Stimulated activated CD8-positive, alpha-beta memory T cell treated with anti-CD3 and anti-CD28 coated beads, Interleukin-7, amount 100 ng/mL, for 4 hours (primary cell): Measurements from ENCODE around the gene CYTH4.

ENCODE experiments used
- DNase-seq, 2 donors: peaks; one replicate each; pipeline ENCODE4 v3.0.0-alpha.2; 2020; ENCODE audit warnings: low read depth in 2 of 2

Gene CYTH4

DNA sequence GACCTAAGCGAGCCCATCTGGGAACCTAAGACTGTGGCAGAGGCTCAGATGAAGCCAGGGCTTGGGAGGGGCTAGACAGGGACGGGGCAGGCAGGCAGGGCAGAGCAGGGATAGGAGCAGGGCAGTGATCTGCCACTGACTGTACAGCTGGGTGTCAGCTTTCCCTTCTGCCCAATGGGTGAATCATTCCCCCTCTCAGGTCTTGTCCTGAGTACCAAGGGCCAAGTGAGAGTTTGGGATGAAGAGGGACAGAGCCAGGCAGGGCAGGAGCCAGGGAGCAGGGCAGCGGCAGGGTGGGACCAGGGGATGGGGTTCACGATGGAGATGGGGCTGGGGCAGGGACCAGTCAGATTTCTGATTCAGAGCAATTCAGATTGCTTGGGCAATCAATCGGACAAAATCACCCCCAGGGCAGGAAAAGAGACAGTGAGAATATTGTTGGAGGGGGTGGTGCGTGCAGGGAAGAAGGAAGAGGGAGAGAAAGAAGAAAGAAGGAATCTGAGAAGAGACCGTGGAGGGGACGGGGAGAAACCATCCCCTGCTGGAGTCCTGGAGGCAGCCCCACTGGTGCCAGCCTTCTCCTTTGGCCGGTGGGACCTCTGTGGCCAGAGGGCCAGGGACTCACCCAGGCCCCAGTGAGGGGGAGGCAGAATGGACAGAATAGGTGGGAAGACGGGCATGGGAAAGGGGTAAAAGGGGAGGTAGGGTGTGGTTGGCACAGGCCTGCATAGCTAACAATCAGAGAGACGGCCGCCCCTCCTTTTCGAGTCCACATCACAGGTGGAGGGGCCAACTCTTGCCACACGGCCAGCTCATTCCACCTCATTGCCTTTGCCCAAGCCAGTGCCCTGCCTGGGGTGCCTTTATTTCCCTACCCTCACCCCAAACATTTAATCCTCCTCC, 47.2 kb downstream of the CYTH4 start:
- DNase-seq, result no peak

DNA sequence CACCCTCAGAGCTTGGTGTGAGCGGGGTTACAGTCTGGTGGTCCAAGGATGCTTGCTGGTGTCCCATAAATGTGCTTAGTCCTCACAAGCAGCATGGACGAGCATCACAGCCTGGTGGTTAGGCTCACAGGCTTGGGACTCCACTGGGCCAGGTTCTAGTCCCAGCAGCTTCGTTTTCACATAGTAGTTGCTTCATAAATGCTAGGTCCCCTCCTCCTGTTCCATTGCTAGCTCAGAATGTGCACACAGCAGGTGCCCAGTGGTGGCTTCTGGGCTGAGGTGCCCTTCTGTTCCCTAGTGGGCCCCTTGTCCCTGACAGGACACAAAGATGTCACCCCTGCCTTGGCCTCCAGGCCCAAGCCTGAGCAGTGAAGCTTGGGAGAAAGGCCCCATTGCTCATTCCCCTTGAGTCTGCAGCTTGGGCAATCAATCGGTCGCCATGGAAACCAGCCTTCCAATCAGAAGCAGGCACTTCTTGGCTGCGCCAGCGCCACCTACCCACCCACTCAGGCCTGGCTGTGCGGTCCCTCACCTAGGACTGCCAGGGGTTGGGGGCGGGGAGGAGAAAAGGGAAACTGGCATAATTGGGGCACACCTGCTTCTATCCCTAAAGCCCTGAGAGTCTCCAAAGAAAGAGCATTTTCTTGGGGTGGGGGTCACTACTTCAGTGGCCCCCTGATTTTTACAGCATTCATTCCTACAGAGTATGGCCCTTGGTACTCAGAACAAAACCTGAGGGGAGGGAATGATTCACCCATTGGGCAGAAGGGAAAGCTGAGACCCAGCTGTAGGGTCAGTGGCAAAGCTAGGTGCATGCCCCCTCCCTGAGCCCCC, 48.1 kb downstream of the CYTH4 start:
- no peak for DNase-seq

DNA sequence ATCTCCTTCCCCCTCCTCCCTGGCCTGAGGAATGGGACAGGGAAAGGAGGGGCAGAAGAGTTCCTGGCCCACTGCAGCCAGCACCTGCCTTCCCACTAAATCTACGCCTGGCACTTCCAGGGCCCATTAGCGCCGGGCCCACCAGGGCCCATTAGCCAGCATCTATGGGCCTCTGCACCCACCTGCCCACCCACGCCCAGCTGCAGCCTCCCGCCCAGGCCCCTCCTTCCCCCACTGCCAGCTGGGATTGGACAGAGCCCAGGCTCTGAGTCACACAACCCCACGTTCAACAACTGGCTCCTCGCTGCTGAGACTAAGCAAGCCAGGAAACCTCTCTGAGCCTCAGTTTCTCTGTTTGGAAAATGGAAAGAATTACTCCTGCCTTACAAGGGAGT, 48.7 kb downstream of the CYTH4 start:
- no peak for DNase-seq

DNA sequence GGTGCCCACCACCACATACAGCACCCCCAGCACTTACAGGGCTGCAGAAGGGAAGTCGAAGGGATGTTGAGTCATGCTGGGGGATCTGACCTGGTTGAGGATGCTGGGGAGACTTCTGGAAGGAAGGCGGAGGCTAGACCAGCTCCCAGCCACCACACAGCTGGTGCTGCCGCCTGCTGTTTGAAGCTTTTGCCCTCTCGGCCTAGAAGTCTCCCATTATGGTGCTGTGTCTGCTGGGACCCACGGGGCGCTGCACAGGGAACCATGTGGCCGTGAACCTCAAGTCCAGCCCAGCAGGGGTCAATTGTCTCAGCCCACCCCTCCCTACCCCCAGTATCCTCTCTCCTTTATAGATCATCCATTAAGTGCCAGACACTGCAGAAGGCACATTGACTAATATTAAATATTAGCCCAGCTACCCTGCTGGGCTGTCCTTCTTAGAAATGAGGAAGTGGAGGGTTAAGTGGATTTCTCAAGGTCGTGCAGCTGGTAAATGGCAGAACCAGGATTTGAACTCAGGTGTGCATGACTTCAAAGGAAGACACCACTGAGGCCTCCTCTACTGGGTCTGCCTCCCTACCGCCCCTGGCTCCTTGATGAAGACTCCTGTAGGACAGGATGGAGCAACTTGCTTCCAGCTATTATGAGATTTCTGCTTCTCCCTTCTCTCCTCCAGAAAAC, 49.7 kb downstream of the CYTH4 start:
- no peak for DNase-seq

DNA sequence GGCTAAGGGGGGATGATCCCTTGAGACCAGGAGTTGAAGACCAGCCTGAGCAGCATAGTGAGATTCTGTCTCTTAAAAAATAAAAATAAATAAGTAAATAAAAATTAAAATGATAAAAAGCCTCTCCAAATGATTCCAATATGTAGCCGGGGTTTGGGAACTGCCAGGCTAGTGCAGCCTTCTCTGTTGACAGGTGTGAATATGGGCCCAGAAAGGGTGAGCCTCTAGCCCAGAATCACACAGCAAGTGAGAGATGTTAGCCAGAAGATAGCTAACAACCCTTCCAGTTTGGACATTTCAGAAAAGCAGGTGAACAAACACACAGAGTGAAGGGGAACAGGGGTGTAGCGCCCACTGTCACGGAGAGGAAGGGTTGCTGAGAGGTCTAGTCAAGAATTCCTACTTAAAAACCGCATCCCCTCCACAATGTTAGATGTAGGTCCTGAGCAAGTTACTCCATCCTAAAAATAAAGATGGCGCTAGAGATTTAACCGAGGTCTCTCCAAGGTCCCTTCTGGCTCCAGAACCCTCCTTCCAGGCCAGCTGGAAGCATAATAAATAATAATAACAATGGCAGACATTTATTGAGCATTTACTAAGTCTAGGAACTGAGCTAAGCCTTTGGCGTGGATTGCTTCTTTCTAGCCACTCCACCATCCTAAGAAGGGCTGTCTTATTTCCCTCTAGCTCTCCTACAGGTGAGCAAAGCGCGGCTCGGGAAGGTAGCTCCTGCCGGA, 51.6 kb downstream of the CYTH4 start:
- DNase-seq, result no peak

DNA sequence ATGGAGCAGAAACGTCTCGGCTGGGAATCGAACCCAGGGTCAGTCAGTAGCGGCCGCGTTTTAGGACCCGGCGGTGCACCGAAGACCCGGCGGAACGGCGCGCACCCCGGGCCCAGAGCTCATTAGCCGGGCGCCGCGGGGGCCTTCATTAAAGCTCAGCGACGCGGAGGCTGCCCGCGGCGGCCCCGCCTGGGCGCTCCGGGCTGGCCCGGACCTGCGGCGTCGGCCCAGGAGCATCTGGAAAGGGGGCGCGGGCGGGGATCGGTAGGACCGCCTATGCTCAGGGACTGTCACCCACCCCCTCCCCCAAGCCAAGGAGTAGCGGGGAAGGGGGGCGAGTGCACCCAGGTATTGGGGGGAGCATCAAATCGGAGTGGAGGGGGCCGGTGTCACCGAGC, 52.2 kb downstream of the CYTH4 start:
- DNase-seq, result no peak

DNA sequence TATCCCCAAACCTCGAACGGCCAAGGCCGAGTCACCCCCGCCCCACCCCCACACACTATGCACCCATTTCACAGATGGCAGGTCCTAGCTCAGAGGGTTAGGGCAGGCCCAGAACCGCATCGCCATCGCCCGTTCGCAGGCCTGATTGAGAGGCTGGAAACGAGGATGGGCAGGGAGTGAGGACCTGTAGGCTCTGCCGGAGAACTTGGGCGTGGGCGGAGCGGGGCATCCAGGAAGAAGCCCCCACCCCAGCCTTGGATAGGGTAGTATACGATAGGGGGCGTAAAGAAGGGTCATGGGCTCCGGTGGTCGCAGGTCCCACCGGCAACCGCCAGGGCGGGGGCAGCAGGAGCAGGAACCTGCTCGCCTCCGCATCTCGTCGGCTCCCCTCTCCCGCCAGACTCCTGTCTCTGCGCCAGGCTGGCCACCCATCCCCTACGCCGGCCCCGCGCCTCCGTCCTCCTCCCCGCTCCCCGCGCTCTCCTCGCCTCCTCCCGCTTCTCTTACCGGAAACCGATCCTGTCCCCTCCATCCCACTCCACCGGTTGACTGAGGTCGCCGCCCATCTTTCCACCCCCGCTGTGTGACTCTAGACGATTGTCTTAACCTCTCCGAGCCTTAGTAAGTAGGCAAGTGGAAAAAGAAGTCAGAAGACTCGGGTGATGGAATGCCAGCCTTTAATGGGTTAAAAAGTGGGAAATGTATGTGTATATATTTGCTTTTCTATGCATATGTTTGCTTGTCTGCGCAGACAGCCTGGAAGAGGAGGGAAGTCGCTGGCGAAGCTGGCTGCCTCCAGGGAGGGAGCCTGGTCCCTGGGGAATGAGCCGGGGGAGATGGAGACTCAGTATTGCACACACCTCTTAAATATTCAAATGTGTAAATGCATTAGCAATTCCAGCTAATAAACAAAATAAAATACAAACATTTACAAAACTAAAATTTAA, 52.8 kb downstream of the CYTH4 start:
- no peak for DNase-seq

DNA sequence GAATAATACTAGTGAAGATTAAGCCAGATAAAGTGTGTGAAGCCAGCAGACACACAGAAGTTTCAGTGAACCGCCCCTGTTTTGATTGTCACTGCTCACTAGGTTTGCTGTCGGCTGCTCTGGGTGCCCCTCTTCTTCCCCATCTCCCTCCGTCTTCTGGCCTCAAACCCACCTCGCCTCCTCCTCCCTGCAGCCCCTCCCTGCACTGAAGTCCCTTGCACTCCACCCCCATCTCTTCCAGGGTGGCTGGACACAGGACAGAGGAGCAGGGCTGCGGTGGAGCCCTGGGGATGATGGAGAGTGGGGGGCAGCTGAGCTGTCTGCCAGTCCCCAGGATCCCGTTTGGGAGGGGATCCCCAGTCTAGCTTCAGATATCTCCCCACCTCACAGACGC, 53.5 kb downstream of the CYTH4 start:
- no peak for DNase-seq

DNA sequence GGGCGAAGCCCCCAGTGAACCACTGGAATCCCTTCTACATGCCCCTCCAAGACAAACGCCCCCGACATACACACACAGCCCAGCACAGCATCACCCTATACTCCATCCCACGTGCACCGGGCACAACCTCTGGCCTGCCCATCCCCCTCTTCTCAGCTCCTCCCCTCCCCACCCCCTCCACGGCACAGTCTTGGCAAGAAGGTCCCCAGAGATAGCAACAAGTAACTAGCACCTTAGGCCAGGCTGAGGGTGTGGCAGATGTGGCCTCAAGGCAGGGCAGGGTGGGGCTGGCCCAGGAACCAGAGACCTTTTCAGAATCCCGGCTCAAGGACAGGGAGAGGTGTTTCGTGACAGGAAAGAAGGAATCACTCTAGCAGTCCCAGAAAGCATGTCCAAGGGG, 54.3 kb downstream of the CYTH4 start:
- no peak for DNase-seq

DNA sequence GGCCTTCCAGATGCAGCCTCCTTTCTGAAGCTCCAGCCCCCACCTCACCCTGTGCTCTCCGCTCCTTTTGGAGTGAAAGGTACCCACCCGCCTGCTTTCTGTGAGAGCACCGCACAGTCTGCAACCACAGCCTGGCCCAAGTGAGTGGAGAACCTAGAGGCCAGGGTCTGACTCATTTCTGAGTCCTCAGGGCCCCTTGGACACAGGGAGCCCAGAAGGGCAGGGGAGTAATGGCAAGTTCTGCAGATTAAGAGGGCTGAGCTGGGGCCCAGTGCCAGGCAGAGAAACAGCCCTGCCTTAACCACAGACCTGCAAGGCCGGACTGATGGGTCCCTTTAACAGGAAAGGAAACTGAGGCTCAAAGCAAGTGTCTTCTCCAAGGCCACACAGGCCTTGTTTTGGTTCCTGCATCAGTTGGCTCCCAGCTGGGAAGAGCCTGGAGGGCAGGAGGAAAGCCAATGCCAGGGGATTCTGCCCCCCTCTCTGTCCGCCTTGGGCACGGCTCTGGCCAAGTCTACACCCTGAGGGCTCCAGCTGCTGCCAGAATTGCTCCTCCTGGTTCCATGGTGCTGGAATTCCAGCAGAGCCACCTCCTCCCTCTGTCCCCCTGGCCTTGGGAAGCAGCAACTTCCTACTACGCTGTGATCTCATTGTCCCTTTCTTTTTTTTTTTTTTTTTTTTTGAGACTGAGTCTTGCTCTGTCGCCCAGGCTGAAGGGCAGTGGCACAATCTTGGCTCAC, 55.1 kb downstream of the CYTH4 start:
- DNase-seq, result no peak

DNA sequence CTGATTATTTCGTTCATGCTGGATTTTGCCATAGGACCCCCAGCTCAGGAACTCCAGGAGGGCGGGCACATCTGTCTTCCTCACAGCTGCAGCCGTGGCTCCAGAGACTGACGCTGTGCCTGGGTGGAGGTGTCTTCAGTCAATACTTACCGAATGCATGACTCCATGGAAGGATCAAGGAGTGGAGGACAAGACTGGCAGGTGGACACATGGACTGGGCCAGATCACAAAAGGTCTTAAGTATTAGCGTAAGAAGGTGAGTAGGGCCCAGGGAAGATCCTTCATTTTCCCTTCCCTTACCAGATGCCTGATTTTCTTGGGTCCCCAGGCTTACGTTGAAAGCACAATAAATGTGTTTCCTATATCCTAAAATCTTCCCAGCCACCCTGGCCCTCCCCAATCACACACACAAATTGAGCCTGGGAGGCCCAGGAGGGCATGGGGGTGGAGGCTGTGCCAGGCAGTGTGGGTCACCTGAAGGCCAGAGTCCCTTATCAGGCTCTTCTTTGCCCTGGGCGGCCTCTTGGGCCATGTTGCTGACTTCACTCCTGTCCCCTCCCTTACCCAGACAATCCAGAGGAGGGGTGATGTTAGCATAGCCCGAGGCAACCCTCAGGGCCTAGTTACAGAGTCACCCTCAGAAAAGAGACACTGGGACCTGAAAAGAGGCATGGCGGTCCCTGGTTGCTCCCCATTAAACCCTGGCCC, 56.4 kb downstream of the CYTH4 start:
- no peak for DNase-seq

DNA sequence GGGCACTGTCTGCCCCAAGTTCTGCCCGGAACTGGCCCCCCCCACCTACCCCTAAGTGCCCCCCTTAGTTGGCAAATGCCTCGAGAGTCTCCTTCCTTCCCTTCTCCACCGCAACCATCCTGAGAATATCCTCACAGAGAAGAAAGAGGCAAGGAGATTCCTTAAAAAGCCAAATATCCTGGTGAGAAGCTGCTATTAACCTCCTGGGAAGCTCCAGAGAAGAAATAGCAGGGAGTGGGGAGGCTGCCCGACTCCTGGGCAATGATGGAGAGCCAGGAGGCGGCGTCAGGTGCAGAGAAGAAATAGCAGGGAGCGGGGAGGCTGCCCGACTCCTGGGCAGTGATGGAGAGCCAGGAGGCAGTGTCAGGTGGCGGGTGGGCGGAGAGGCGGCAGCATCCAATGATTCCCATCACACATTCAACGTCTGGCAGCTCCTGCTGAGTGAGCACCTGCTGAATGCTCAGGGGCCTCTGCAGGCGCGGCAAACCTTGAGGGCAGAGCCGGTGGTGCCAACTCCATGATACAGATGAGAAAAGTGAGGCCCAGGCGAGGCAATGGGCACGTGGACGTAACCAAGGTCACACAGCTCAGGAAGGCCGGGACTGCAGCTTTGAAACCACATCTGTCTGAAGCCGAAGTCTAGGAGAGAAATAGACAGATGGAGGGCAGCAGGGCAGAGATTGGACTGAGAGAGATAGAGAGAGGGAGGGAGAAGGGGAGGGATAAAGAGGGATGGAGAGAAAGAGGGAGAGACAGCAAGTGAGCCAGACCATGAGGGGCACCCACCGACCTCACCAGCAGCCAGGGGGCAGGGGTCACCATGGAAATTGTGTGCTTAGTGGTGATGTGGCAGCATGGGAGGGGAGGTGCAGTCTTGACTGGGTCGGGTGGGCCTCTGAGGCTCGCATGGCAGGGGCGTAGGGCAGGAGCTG, 58.3 kb downstream of the CYTH4 start:
- DNase-seq, result no peak

DNA sequence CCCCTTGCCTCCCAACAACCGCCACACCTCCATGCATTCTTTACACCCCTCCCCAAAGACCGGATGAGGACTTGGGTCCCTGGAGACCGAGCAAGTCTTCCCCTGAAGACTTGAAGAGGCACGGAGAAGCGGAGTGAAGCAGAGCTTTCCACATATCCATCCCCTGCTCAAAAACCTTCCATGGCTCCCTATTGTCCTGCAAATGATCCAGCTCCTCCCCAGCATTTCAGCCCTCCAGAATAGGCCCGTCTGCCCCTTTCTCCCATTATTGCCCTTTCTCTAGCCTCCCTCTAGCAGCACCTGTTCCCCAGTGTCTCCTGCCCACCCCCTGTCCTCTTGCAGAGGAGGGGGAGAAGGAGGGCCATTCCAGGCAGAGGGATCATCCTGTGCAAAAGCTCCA, 59.8 kb downstream of the CYTH4 start:
- no peak for DNase-seq

DNA sequence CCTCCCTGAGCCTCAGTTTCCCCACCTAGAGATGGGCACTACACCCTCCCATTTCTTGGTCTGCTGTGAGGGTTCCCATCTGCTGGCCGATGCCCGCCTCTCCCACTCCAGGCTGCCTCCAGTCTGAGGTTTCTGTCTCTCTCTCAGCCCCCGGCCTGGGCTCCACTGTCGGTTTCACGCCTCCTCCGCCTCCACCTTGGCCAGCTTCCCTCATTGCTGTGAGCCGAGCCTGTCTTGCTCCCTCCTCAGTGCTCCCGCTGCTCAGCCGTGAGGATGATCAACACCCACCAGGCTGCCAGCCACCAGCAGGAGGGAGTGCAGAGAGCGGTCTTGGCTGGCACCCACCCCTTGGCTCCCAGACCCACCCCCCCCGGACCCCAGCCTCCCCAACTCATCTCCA, 61.0 kb downstream of the CYTH4 start:
- no peak for DNase-seq

DNA sequence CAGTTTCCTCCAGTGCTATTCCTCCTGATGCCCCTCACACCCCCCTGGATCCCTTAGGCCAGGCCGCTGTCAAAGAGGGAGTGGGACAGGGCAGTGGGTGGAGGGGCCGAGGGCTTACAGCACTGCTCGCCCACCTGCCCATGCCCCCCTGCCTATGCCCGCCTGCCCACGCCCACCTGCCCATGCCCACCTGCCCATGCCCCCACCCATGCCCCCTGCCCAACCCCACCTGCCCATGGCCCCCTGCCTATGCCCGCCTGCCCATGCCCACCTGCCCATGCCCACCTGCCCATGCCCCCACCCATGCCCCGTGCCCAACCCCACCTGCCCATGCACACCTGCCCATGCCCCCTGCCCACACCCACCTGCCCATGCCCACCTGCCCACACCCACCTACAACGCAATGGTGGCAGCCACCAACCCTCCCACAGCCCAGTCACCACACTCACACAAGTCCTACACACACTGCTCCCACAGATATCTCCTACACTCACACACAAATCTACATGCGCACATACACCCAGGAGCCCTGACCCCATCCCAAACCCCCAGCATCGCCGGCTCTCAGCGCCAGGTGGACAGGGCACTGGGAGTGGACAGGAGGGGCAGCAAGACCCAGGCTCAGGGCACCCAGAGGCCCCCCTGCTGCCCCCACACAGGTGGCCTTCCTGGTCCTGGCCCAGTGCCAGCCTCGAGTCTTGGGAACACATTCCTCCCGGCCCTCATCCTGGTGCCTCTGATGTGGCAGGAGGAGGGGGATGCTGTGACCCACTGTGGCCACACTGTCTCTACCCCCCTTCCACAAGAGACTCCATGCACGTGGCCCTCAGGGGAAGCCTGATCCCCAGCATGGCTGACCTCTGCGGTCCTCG, 61.8 kb downstream of the CYTH4 start:
- no peak for DNase-seq

DNA sequence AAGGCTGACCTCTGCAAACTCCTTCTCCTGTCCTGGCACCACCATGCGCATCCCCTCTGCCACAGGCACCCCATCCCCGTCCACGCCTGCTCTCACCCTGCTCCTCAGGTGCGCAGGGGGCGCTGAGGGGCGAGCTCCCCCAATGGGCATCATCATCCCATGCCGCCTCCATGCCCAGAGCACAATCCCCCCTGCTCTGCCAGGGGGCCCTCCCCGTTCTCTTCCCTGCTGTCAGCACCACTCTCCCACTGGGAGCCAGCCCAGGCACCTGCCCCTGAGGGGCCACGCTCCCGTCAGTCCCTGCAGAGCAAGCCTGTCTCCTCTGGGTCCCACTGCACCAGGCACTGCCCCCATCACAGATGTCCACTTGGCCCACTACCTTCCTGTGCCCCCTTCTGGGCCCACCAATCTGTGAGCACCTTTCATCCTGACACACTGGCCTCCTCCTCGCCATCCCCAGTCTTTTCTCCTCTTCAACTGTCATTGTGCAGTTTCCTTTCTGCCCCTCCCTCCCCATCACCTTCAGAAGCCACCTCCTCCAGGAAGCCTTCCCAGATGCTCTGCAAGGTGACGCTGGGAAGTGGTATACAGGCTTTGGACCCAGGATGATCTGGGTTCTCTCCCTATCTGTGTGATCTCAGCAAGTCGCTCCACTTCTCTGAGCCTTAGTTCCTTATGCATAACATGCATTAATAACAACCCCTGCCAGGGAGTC, 62.6 kb downstream of the CYTH4 start:
- no peak for DNase-seq
